ENCODE measurements around the gene TMEM220. TPM values are rescaled to one million over a fixed set of nuclear protein-coding genes. Genes with fewer than 3 reads are reported as not detected.

Gene TMEM220
- total RNA-seq, 1 donor from 2014 or later, result 5.1 TPM

DNA sequence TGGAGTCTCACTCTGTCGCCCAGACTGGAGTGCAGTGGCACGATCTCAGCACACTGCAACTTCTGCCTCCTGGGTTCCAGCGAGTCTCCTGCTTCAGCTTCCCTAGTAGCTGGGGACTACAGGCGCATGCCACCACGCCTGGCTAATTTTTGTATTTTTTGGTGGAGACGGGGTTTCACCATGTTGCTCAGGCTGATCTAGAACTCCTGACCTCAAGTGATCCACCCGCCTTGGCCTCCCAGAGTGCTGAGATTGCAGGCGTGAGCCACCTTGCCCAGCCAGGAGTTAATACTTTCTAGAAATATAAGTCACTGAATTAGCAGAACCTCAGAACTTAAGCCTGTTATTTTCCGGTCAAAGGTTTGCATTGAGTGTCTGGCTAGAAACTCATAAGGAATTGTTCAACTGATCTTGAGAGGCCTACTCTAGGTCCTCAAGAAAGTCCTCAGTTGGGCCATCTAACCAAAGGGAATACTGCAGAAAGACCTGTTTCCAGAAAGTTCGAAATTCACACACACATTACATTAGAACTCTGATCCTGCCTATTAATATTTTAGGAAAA is 1.4 kb downstream of the TMEM220 start:
- DNase-seq (ENCODE audit: low read depth, low spot score), result no peak
- H3K4me1 Mint-ChIP-seq, result peaks cover 21% of the 10 kb centered on the region
- peak overlapping the region; percentile 86 for H3K4me3 Mint-ChIP-seq
- H3K9me3 Mint-ChIP-seq, result no peaks in the 10 kb centered on the region
- H3K27ac Mint-ChIP-seq (ENCODE audit: unreplicated experiment), result no peak overlapping the region
- H3K36me3 Mint-ChIP-seq (ENCODE audit: low read depth), result no peaks in the 10 kb centered on the region
- H3K27me3 Mint-ChIP-seq (ENCODE audit: low read depth), result no peaks in the 10 kb centered on the region
- TF ChIP-seq CTCF (conservative IDR thresholded peaks at IDR 0.05), result no peak

DNA sequence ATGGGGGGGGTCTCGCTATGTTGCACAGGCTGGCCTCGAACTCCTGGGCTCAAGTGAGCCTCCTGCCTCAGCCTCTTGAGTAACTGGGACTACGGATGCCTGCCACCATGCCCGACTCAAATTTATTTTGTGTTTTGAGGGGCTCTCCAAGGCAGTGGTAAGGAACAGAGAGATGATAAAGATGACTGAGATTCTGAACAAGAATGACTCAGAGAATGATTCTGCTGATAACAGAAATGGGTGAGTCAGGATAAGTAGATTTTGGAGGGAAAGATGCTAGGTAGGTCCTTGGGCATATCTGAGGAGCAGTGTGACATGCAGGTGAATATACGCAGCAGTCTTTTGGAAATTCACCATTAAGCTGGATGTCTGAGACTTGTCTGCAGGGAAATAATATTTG is 2.6 kb downstream of the TMEM220 start:
- Mint-ChIP-seq H3K36me3 (ENCODE audit: low read depth) (no peaks in the 10 kb centered on the region), H3K4me1 (peaks cover 16% of the 10 kb centered on the region), H3K9me3 (no peaks in the 10 kb centered on the region), H3K4me3 (peak overlapping the region; percentile 61), H3K27ac (ENCODE audit: unreplicated experiment) (no peak overlapping the region), H3K27me3 (ENCODE audit: low read depth) (no peaks in the 10 kb centered on the region)
- no peak for DNase-seq (ENCODE audit: low read depth, low spot score)
- TF ChIP-seq CTCF (conservative IDR thresholded peaks at IDR 0.05), result no peak

GRCh38 chr17:10726196-10726595 is 3.6 kb downstream of the TMEM220 start:
- no peak for TF ChIP-seq CTCF (conservative IDR thresholded peaks at IDR 0.05)
- Mint-ChIP-seq H3K9me3 (no peaks in the 10 kb centered on the region), H3K4me3 (no peak overlapping the region), H3K27me3 (ENCODE audit: low read depth) (no peaks in the 10 kb centered on the region), H3K27ac (ENCODE audit: unreplicated experiment) (no peak overlapping the region), H3K4me1 (peaks cover 12% of the 10 kb centered on the region), H3K36me3 (ENCODE audit: low read depth) (no peaks in the 10 kb centered on the region)
- no peak for DNase-seq (ENCODE audit: low read depth, low spot score)

DNA sequence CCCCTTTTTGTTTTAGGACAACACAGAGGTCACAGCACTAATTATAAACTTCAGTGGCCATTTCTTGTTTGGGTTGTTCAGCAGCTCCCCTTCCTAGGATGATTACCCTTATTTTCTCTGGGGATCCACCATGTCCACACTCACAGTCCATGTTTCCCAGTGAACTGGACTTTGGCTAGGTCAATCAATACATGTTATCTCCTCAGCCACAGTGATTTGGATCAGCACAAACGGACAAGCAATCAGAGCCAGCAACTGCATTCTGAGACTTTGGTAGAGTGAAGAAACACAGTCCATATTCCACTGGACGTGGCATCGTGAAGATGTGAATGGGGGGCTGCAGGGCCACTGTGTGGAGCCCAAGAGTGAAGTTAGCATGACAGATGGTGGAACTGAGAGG is 4.6 kb downstream of the TMEM220 start:
- Mint-ChIP-seq H3K4me3 (no peak overlapping the region), H3K27me3 (ENCODE audit: low read depth) (no peaks in the 10 kb centered on the region), H3K36me3 (ENCODE audit: low read depth) (no peaks in the 10 kb centered on the region), H3K4me1 (peaks cover 4% of the 10 kb centered on the region), H3K9me3 (no peaks in the 10 kb centered on the region), H3K27ac (ENCODE audit: unreplicated experiment) (no peak overlapping the region)
- DNase-seq (ENCODE audit: low read depth, low spot score), result no peak
- TF ChIP-seq CTCF (conservative IDR thresholded peaks at IDR 0.05), result no peak

DNA sequence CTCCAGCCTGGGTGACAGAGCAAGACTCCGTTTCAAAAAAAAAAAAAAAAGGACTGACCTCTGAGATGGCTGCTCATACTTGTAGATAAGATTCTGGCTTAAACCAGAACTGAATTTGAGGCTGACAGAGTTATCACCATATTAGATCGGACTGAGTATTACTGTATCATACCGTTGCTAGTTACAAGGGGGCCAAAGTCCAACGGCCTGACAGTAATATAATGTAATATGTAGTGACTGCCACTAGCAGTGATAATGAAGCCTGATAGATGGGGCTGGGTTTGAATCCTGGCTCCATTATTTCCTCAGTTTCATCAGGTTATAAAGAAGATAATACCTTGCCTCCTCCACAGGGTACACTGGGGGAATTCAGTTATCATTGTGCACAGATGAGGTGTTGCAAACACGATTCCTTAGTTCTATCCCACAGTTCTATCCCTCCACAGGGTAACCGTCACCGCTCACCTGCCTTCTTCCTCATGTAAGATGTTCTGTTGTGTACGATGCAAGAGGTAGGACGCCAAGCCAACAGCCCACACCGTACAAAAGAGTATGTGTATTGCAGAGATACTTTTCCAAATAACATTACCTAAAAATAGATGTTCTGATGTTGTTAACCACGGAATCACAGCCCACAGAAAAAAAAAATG is 5.2 kb downstream of the TMEM220 start:
- no peak for DNase-seq (ENCODE audit: low read depth, low spot score)
- no peak for TF ChIP-seq CTCF (conservative IDR thresholded peaks at IDR 0.05)
- Mint-ChIP-seq H3K4me1 (no peaks in the 10 kb centered on the region), H3K36me3 (ENCODE audit: low read depth) (no peaks in the 10 kb centered on the region), H3K4me3 (no peak overlapping the region), H3K27ac (ENCODE audit: unreplicated experiment) (no peak overlapping the region), H3K9me3 (no peaks in the 10 kb centered on the region), H3K27me3 (ENCODE audit: low read depth) (no peaks in the 10 kb centered on the region)

Data from neural crest cell (in vitro differentiated cells).